NCI-H2171 (cell line): ENCODE results near the gene LMOD3.

Experiments used
- DNase-seq: peaks from one replicate; lab custom pipeline; 2025; lab: John Stamatoyannopoulos, UW

LMOD3 gene

GRCh38 chr3:69091389-69092029 is 30.9 kb downstream of the LMOD3 start:
- DNase-seq: no peak

GRCh38 chr3:69090021-69090420 is 32.4 kb downstream of the LMOD3 start:
- DNase-seq: no peak

- DNase-seq: no peak
These were observed 34.3 kb downstream of the LMOD3 start for GRCh38 chr3:69088063-69088462.

- DNase-seq: no peak
These were observed 35.2 kb downstream of the LMOD3 start for GRCh38 chr3:69087030-69087791.

GRCh38 chr3:69085833-69086722 is 36.3 kb downstream of the LMOD3 start:
- peak; percentile 30 for DNase-seq

- no peak for DNase-seq
These were observed 37.1 kb downstream of the LMOD3 start for GRCh38 chr3:69085168-69085832.

- DNase-seq: peak; percentile 65
These were observed 37.8 kb downstream of the LMOD3 start, which contains the start of gene ARL6IP5 for GRCh38 chr3:69084326-69085167. TSS of gene ARL6IP5 (plus strand) at chr3:69084937. CDS start at chr3:69085048, 111 bp downstream.

GRCh38 chr3:69082805-69083204 is 39.6 kb downstream of the LMOD3 start:
- no peak for DNase-seq

GRCh38 chr3:69082361-69082760 is 40.0 kb downstream of the LMOD3 start:
- no peak for DNase-seq

GRCh38 chr3:69081583-69082262 is 40.7 kb downstream of the LMOD3 start:
- DNase-seq: peak; percentile 25

- DNase-seq: peak; percentile 58
These were observed 42.0 kb downstream of the LMOD3 start, which contains the start of gene UBA3 for GRCh38 chr3:69080233-69080920. TSS of gene UBA3 (minus strand) at chr3:69080365. CDS start at chr3:69080353, 12 bp downstream.

- DNase-seq: no peak
These were observed 42.9 kb downstream of the LMOD3 start for GRCh38 chr3:69079269-69080159.

- no peak for DNase-seq
These were observed 49.5 kb downstream of the LMOD3 start for GRCh38 chr3:69072928-69073327.

GRCh38 chr3:69066121-69066520 is 56.3 kb downstream of the LMOD3 start:
- DNase-seq: no peak

GRCh38 chr3:69065318-69065964 is 57.0 kb downstream of the LMOD3 start:
- DNase-seq: no peak

GRCh38 chr3:69063636-69064035 is 58.8 kb downstream of the LMOD3 start:
- no peak for DNase-seq

GRCh38 chr3:69059688-69060087 is 62.7 kb downstream of the LMOD3 start:
- no peak for DNase-seq

GRCh38 chr3:69058947-69059224 is 63.5 kb downstream of the LMOD3 start:
- DNase-seq: no peak
